IPS-18c (cell line): ENCODE results near the gene IGFL4.

ENCODE experiments used
- H3K4me3 ChIP-seq: 2 replicates; pipeline ENCODE4 v1.7.0; 2013; ENCODE audit warnings: low read depth, mild to moderate bottlenecking, low read length, moderate library complexity; ENCODE audit not compliant: insufficient read depth
- H3K9me3 ChIP-seq: one replicate; pipeline ENCODE4 v1.6.1; 2013; ENCODE audit warnings: mild to moderate bottlenecking, low read length, moderate library complexity; ENCODE audit not compliant: control insufficient read depth, insufficient read depth

IGFL4 gene

DNA sequence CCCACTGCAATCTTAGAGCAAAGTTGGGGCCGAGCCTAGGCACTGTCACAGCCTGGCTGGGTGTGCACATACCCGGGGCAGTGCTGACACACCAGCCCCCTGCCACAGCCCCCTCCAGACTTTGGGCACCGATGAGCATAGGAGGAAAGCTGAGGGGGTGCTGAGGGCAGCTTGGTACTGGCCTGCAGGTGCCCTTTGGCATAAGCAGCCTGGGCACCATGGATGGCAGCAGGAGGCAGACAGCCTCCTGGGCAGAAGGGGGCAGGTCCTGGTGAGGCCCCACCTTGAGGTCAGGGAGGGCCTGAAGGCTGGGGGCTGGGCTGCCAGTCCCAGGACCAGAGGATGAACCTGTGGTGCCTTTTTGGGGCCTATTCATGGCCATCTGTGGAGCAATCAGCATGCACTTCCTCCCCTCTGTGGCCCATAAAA lies 8.2 kb downstream of the IGFL4 start:
- no peak overlapping the region for H3K4me3 ChIP-seq
- H3K9me3 ChIP-seq, result no peaks in the 10 kb centered on the region

- Histone ChIP-seq H3K4me3 (no peak overlapping the region), H3K9me3 (no peaks in the 10 kb centered on the region)
These were observed 8.8 kb downstream of the IGFL4 start for GRCh38 chr19:46031781-46032596.

GRCh38 chr19:46030812-46031550 lies 9.8 kb downstream of the IGFL4 start:
- H3K9me3 ChIP-seq, result no peaks in the 10 kb centered on the region
- H3K4me3 ChIP-seq, result no peak overlapping the region

DNA sequence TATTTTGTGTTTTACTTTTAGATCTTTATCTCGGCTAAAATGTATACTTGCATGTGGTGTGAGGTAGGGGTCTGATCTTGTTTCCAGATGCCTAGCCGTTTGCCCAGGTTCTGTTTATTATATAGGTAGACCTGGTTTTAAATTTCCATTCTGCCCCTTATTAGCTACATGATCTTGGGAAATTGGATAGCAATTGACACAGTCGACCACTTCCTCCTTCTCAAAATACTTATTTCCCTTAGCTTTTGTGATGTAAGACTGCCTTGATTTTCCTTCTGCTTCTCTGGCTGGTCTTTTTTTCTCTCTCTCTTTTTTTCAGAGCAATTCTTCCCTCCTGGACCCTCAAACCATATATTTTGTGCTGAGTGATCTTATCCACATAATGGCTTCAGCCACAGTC lies 15.0 kb downstream of the IGFL4 start:
- Histone ChIP-seq H3K4me3 (no peak overlapping the region), H3K9me3 (no peaks in the 10 kb centered on the region)

DNA sequence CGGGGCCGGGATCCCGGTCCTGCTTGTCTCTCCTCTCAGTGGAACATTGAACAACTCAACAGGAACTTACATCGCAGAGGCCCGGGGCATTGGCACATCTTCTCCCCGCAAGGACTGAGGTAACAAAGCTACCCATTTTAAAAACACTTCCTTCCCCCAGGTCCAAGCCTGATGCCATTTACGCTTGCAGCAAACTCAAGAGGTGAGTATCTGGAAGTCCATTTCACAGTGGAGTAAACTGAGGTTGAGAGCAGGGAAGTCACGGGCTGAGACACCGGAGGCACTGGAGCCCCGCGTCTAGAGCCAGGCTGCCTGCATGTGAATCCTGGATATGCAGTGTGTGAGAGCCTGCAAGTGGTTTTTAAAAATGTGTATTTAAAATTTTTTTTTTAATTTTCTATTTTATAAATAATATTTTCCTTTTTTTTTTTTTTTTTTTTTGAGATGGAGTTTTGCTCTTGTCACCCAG lies 17.5 kb downstream of the IGFL4 start:
- Histone ChIP-seq H3K4me3 (no peak overlapping the region), H3K9me3 (no peaks in the 10 kb centered on the region)

DNA sequence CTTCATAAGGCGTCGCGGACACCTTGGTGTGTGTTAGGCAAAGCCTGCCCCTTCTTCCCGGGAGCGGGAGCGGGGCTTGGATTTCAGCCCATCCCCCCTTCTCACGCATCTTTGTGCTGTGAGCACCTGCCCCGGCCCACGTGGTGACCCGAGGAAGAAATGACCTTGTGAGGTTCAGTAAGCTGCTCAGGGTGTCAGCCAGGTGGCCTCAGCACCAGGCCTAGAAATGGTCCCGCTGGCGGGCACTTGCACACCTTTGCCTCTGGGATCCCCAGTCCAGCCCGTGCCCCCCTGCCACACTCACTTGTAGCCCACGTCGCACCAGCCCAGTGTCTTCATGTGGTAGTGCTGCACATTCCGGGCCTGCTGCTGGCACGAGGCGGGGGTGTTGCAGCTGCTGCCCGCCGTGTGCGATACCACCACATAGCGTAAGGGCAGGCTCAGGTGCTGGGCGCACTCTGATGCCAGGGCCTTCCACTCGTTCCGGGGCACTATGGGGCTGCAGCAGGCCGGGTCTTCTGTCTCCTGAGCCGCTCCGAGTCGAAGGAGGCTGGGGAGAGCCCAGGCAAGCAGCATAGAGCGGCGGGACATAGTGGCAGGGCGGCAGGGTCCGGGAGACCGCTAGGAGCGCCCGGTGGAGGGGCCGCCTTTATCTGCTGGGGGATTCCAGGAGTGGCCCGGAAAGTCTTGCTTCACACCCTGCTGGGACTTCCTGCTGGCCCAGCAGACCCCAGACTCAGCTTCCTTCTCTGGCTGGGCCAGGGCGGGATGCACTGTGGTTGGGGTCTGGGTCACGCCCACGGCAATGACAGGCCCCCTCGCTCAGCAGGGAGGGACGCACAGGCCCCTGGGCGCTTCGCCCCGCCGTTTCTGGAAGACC lies 18.1 kb downstream of the IGFL4 start, which contains the start of gene PGLYRP1:
Gene PGLYRP1 (minus strand): TSS at position 623 of the 880 bp plus-strand sequence. CDS start 32 bp downstream, at position 591.
- no peak within 1 kb of the TSS for H3K4me3 ChIP-seq
- no peaks in the 10 kb centered on the region for H3K9me3 ChIP-seq

GRCh38 chr19:46022061-46022430 lies 18.8 kb downstream of the IGFL4 start:
- H3K4me3 ChIP-seq, result no peak overlapping the region

DNA sequence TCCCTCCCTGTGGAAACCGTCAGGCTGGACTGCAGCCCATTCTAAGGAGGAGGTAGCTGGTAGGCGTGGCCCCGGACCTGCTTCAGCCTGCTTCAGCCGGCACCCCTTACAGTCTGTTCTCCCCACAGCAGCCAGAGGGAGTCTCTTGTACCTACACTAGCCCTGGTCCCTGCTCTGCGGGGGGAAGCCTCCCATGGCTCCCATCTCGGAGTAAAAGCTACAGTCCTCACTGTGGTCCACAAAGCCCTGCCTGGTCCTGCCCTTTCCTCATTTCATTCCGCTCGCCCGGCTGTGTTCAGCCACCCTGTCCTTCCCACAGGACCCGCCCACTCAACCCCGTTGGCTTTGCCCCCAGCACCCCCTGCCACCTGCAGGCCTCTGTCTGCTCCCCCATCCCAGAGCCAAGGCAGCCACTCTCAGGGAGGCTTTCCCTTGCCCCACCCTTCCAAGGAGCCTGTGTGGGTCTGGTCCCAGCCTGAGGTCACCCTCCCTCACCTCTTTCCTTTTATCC lies 19.2 kb downstream of the IGFL4 start:
- no peaks in the 10 kb centered on the region for H3K9me3 ChIP-seq
- no peak overlapping the region for H3K4me3 ChIP-seq

More at GRCh38 chr19:46022061-46022430, 18.8 kb downstream of the IGFL4 start:
- no peaks in the 10 kb centered on the region for H3K9me3 ChIP-seq

DNA sequence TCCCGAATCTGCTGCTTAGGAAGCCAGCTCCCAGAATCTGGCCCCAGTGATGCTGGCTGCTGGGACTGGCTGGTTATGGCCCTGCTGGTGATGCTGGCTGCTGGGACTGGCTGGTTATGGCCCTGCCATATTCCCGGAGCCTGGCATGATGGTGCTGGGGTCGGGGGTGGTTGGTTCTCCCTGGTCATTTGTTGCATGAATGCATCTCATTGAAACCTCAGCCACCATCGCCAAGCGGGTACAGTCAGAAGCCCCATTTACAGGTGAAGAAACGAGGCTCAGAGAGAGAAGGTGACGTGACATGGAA lies 20.0 kb downstream of the IGFL4 start:
- Histone ChIP-seq H3K4me3 (no peak overlapping the region), H3K9me3 (no peaks in the 10 kb centered on the region)

- H3K9me3 ChIP-seq, result no peaks in the 10 kb centered on the region
- no peak overlapping the region for H3K4me3 ChIP-seq
These were observed 21.5 kb downstream of the IGFL4 start for GRCh38 chr19:46019270-46019669.

GRCh38 chr19:46018729-46019251 lies 22.0 kb downstream of the IGFL4 start:
- H3K9me3 ChIP-seq, result no peaks in the 10 kb centered on the region

DNA sequence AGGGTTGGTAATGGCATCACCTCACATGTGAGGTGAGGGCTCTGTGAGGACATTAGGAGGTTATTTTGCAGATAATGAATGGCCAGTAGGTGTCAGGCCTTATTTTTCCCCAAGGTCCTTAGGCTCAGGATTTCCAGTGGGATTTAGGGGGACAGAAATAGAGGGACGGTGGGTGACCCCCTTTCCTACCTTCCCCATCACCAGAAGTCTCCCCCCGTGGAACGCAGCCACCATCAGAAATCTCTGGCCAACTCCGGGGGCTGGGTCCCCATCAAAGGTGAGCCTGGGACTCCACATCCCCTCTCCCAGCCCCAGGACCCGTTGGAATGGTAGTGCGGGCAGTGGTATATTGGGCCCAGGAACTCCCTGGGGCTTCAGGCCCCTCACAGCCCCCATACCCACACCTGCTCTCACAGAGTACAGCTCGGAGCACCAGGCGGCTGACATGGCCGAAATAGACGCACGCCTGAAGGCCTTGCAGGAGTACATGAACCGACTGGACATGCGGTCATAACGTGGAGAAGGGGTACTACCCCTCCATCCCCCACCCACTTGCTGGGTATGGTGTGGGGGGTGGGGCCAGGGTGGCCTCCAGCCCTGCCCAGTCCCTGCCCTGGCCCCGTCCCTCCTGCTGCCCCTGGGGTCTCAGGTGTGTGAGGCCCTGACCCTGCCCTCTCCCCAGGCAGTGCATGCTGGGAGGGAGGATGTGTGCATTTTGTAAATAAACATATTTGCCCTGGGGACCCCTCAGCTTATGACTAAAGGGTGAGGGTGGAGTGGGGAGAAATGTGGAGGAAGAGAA lies 22.7 kb downstream of the IGFL4 start:
- no peak overlapping the region for H3K4me3 ChIP-seq
- no peaks in the 10 kb centered on the region for H3K9me3 ChIP-seq

More at GRCh38 chr19:46018729-46019251, 22.0 kb downstream of the IGFL4 start:
- no peak overlapping the region for H3K4me3 ChIP-seq

- Histone ChIP-seq H3K4me3 (no peak overlapping the region; the same call in 1 of the 2 replicates), H3K9me3 (no peaks in the 10 kb centered on the region)
These were observed 23.7 kb downstream of the IGFL4 start for GRCh38 chr19:46017095-46017429.

- peak overlapping the region; percentile 31 for H3K4me3 ChIP-seq
- H3K9me3 ChIP-seq, result no peaks in the 10 kb centered on the region
These were observed 24.2 kb downstream of the IGFL4 start for GRCh38 chr19:46016426-46017094.

DNA sequence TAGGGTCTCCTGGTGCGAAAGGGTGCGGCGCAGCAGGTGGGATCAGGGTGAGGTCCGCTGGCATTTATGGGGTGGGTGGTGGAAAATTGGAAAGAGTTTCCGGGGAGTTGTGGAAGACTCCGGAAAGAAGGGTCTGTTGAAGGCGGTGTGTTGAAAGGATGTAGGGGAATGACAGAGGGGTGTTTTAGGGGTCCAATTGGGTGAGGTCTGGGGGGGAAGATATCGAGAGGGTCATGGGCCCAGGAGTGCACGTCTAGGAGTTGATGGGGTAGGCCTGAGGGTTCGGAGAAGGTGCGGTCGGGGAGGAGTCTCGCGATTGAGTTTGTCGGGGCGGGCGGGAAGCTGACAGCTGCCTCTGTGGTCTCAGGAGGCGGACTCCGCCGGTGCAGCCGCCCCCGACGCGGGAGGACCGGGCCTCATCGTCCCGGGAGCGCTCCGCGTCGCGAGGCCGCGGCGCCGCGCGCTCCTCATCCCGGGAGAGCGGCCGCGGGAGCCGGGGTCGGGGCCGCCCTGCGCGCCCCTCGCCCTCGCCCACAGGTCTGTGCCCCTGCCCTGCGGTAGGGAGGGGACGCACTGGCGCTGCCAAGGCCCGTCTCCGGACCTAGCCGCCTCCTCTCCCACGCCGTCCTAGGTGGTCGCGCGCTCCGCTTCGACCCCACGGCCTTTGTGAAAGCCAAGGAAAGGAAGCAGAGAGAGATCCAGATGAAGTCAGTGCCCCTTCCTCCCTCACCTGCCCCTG lies 24.9 kb downstream of the IGFL4 start:
- no peaks in the 10 kb centered on the region for H3K9me3 ChIP-seq
- peak overlapping the region; percentile 31 for H3K4me3 ChIP-seq
